Measurements from ENCODE around the gene C6orf47.

Gene C6orf47

GRCh38 chr6:31642798-31643570 is 17.6 kb downstream of the C6orf47 start:
- H3K36me3 ChIP-seq (ENCODE audit: control insufficient read depth in 1 of 2, insufficient read depth in 2 of 2, low read length in 2 of 2) = peaks cover 69 to 83% of the 10 kb centered on the region in 2 experiments
- H4K91ac ChIP-seq (ENCODE audit: low read depth, low read length) = no peak overlapping the region
- no peaks in the 10 kb centered on the region for H3K79me2 ChIP-seq (ENCODE audit: control insufficient read depth, insufficient read depth, low read length, poor library complexity)
- H4K8ac ChIP-seq (ENCODE audit: low read depth, low read length) = no peak overlapping the region
- no peak overlapping the region for H2AFZ ChIP-seq (ENCODE audit: insufficient read depth, low read length, poor library complexity)
- H2BK5ac ChIP-seq (ENCODE audit: low read depth, low read length, poor library complexity) = no peak overlapping the region
- peaks cover 4% of the 10 kb centered on the region for H3K9me3 ChIP-seq (ENCODE audit: insufficient read depth, low read depth, low read length)
- H2BK12ac ChIP-seq (ENCODE audit: low read length) = no peak overlapping the region
- H3K9ac ChIP-seq (ENCODE audit: low read length) = no peak overlapping the region
- WGBS (ENCODE audit: extremely low coverage, insufficient coverage, insufficient read length) = no CpG with 5 or more reads among the region's 6 CpGs
- no peak overlapping the region for H3K14ac ChIP-seq (ENCODE audit: low read length)
- H3K4me3 ChIP-seq (ENCODE audit: low read depth, low read length) = no peak overlapping the region
- DNase-seq = no peak
- H3K4ac ChIP-seq (ENCODE audit: low read depth, low read length) = no peak overlapping the region
- no peak overlapping the region for H2BK120ac ChIP-seq (ENCODE audit: insufficient read depth, low read length, poor library complexity)
- H3K23ac ChIP-seq (ENCODE audit: low read length) = no peak overlapping the region
- H3K27ac ChIP-seq (ENCODE audit: low read depth, low read length) = no peak overlapping the region
- H2AK5ac ChIP-seq (ENCODE audit: low read length) = no peak overlapping the region
- no peak overlapping the region for H4K12ac ChIP-seq (ENCODE audit: low read depth, low read length)
- no peaks in the 10 kb centered on the region for H3K4me1 ChIP-seq (ENCODE audit: control insufficient read depth in 1 of 2, insufficient read depth in 2 of 2, low read length in 2 of 2)
- no peaks in the 10 kb centered on the region for H3K79me1 ChIP-seq (ENCODE audit: low read length)
- no peak overlapping the region for H3K4me2 ChIP-seq (ENCODE audit: low read length)
- H3K27me3 ChIP-seq (ENCODE audit: insufficient read depth, low read length) = no peaks in the 10 kb centered on the region
- no peak overlapping the region for H3K18ac ChIP-seq (ENCODE audit: low read length)

GRCh38 chr6:31641370-31641769 is 19.2 kb downstream of the C6orf47 start:
- H3K18ac ChIP-seq (ENCODE audit: low read length) = no peak overlapping the region
- WGBS (ENCODE audit: extremely low coverage, insufficient coverage, insufficient read length) = no CpG with 5 or more reads among the region's 4 CpGs

GRCh38 chr6:31640612-31641011 is 20.0 kb downstream of the C6orf47 start:
- Histone ChIP-seq H2BK120ac (ENCODE audit: insufficient read depth, low read length, poor library complexity) (no peak overlapping the region), H3K79me2 (ENCODE audit: control insufficient read depth, insufficient read depth, low read length, poor library complexity) (no peaks in the 10 kb centered on the region), H3K27me3 (ENCODE audit: insufficient read depth, low read length) (no peaks in the 10 kb centered on the region), H4K8ac (ENCODE audit: low read depth, low read length) (no peak overlapping the region), H3K18ac (ENCODE audit: low read length) (no peak overlapping the region), H3K4ac (ENCODE audit: low read depth, low read length) (no peak overlapping the region), H3K27ac (ENCODE audit: low read depth, low read length) (no peak overlapping the region), H3K4me3 (ENCODE audit: low read depth, low read length) (no peak overlapping the region), H3K9ac (ENCODE audit: low read length) (no peak overlapping the region), H3K36me3 (ENCODE audit: control insufficient read depth in 1 of 2, insufficient read depth in 2 of 2, low read length in 2 of 2) (peaks cover 72 to 85% of the 10 kb centered on the region in 2 experiments), H3K23ac (ENCODE audit: low read length) (no peak overlapping the region), H4K91ac (ENCODE audit: low read depth, low read length) (no peak overlapping the region), H3K9me3 (ENCODE audit: insufficient read depth, low read depth, low read length) (peaks cover 4% of the 10 kb centered on the region), H2AFZ (ENCODE audit: insufficient read depth, low read length, poor library complexity) (no peak overlapping the region), H4K12ac (ENCODE audit: low read depth, low read length) (no peak overlapping the region), H2BK12ac (ENCODE audit: low read length) (no peak overlapping the region), H3K4me2 (ENCODE audit: low read length) (no peak overlapping the region), H3K14ac (ENCODE audit: low read length) (no peak overlapping the region), H2AK5ac (ENCODE audit: low read length) (no peak overlapping the region), H2BK5ac (ENCODE audit: low read depth, low read length, poor library complexity) (no peak overlapping the region), H3K4me1 (ENCODE audit: control insufficient read depth in 1 of 2, insufficient read depth in 2 of 2, low read length in 2 of 2) (no peaks in the 10 kb centered on the region), H3K79me1 (ENCODE audit: low read length) (no peaks in the 10 kb centered on the region)
- WGBS (ENCODE audit: extremely low coverage, insufficient coverage, insufficient read length) = no CpG with 5 or more reads among the region's 6 CpGs
- DNase-seq = no peak

More at GRCh38 chr6:31641370-31641769, 19.2 kb downstream of the C6orf47 start:
- Histone ChIP-seq H2BK12ac (ENCODE audit: low read length) (no peak overlapping the region), H3K4me2 (ENCODE audit: low read length) (no peak overlapping the region), H3K14ac (ENCODE audit: low read length) (no peak overlapping the region), H3K4me1 (ENCODE audit: control insufficient read depth in 1 of 2, insufficient read depth in 2 of 2, low read length in 2 of 2) (no peaks in the 10 kb centered on the region), H3K79me2 (ENCODE audit: control insufficient read depth, insufficient read depth, low read length, poor library complexity) (no peaks in the 10 kb centered on the region), H2BK120ac (ENCODE audit: insufficient read depth, low read length, poor library complexity) (no peak overlapping the region), H3K9ac (ENCODE audit: low read length) (no peak overlapping the region), H2AK5ac (ENCODE audit: low read length) (no peak overlapping the region), H3K36me3 (ENCODE audit: control insufficient read depth in 1 of 2, insufficient read depth in 2 of 2, low read length in 2 of 2) (peaks cover 71 to 83% of the 10 kb centered on the region in 2 experiments), H3K9me3 (ENCODE audit: insufficient read depth, low read depth, low read length) (peaks cover 4% of the 10 kb centered on the region), H4K91ac (ENCODE audit: low read depth, low read length) (no peak overlapping the region), H3K27me3 (ENCODE audit: insufficient read depth, low read length) (no peaks in the 10 kb centered on the region), H2AFZ (ENCODE audit: insufficient read depth, low read length, poor library complexity) (no peak overlapping the region), H4K12ac (ENCODE audit: low read depth, low read length) (no peak overlapping the region), H3K27ac (ENCODE audit: low read depth, low read length) (no peak overlapping the region), H2BK5ac (ENCODE audit: low read depth, low read length, poor library complexity) (no peak overlapping the region), H3K23ac (ENCODE audit: low read length) (no peak overlapping the region), H3K4me3 (ENCODE audit: low read depth, low read length) (no peak overlapping the region), H4K8ac (ENCODE audit: low read depth, low read length) (no peak overlapping the region), H3K4ac (ENCODE audit: low read depth, low read length) (no peak overlapping the region), H3K79me1 (ENCODE audit: low read length) (no peaks in the 10 kb centered on the region)
- no peak for DNase-seq

- Histone ChIP-seq H4K12ac (ENCODE audit: low read depth, low read length) (no peak overlapping the region), H2BK12ac (ENCODE audit: low read length) (no peak overlapping the region), H4K91ac (ENCODE audit: low read depth, low read length) (no peak overlapping the region), H2AFZ (ENCODE audit: insufficient read depth, low read length, poor library complexity) (no peak overlapping the region), H3K79me1 (ENCODE audit: low read length) (no peaks in the 10 kb centered on the region), H3K9me3 (ENCODE audit: insufficient read depth, low read depth, low read length) (peaks cover 2% of the 10 kb centered on the region), H3K36me3 (ENCODE audit: control insufficient read depth in 1 of 2, insufficient read depth in 2 of 2, low read length in 2 of 2) (peaks cover 73 to 86% of the 10 kb centered on the region in 2 experiments), H3K79me2 (ENCODE audit: control insufficient read depth, insufficient read depth, low read length, poor library complexity) (no peaks in the 10 kb centered on the region), H2BK5ac (ENCODE audit: low read depth, low read length, poor library complexity) (no peak overlapping the region), H3K27ac (ENCODE audit: low read depth, low read length) (no peak overlapping the region), H3K4me3 (ENCODE audit: low read depth, low read length) (no peak overlapping the region), H4K8ac (ENCODE audit: low read depth, low read length) (no peak overlapping the region), H2AK5ac (ENCODE audit: low read length) (no peak overlapping the region), H3K18ac (ENCODE audit: low read length) (no peak overlapping the region), H3K14ac (ENCODE audit: low read length) (no peak overlapping the region), H3K27me3 (ENCODE audit: insufficient read depth, low read length) (no peaks in the 10 kb centered on the region), H2BK120ac (ENCODE audit: insufficient read depth, low read length, poor library complexity) (no peak overlapping the region), H3K4me2 (ENCODE audit: low read length) (no peak overlapping the region), H3K4ac (ENCODE audit: low read depth, low read length) (no peak overlapping the region), H3K9ac (ENCODE audit: low read length) (no peak overlapping the region), H3K23ac (ENCODE audit: low read length) (no peak overlapping the region), H3K4me1 (ENCODE audit: control insufficient read depth in 1 of 2, insufficient read depth in 2 of 2, low read length in 2 of 2) (no peaks in the 10 kb centered on the region)
- DNase-seq = no peak
- WGBS (ENCODE audit: extremely low coverage, insufficient coverage, insufficient read length) = no CpG with 5 or more reads among the region's 10 CpGs
Observed at GRCh38 chr6:31639449-31639861, 21.1 kb downstream of the C6orf47 start.
